Effector memory CD4-positive, alpha-beta T cell (primary cell): ENCODE results near the gene RPL14.

Experiments used
- DNase-seq, 3 donors: peaks; one replicate each; pipeline ENCODE4 v3.0.0-alpha.2; 2020
- H3K27ac ChIP-seq: 2 replicates; pipeline ENCODE4 v1.7.0; 2013; ENCODE audit warnings: mild to moderate bottlenecking, low read length, moderate library complexity; ENCODE audit not compliant: insufficient read depth, poor library complexity, severe bottlenecking
- H3K27me3 ChIP-seq: replicated peaks from 2 replicates; pipeline ENCODE4 v1.7.0; 2013; ENCODE audit warnings: mild to moderate bottlenecking, low read length; ENCODE audit not compliant: insufficient read depth, control insufficient read depth, poor library complexity, severe bottlenecking
- H3K36me3 ChIP-seq: 2 replicates; pipeline ENCODE4 v1.7.0; 2013; ENCODE audit warnings: mild to moderate bottlenecking, low read length, moderate library complexity; ENCODE audit not compliant: control insufficient read depth, insufficient read depth
- H3K4me1 ChIP-seq: 2 replicates; pipeline ENCODE4 v1.7.0; 2013; ENCODE audit warnings: low read length, mild to moderate bottlenecking; ENCODE audit not compliant: control insufficient read depth, insufficient read depth, poor library complexity, severe bottlenecking
- H3K4me3 ChIP-seq: 2 replicates; pipeline ENCODE4 v1.7.0; 2013; ENCODE audit warnings: low read length, low read depth, mild to moderate bottlenecking; ENCODE audit not compliant: insufficient read depth, poor library complexity, severe bottlenecking
- H3K9me3 ChIP-seq: 2 replicates; pipeline ENCODE4 v1.7.0; 2013; ENCODE audit warnings: mild to moderate bottlenecking, low read length, moderate library complexity; ENCODE audit not compliant: control insufficient read depth

The RPL14 gene

DNA sequence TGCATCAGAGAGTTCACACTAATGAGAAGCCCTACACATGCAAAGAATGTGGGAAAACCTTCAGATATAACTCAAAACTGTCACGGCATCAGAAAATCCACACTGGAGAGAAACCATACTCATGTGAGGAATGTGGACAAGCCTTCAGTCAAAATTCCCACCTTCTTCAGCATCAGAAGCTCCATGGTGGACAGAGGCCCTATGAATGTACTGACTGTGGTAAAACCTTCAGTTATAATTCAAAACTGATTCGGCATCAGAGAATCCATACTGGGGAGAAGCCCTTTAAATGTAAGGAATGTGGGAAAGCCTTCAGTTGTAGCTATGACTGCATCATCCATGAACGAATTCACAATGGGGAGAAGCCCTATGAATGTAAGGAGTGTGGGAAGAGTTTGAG, 30.0 kb downstream of the RPL14 start:
- H3K9me3 ChIP-seq = peaks cover 8% of the 10 kb centered on the region

DNA sequence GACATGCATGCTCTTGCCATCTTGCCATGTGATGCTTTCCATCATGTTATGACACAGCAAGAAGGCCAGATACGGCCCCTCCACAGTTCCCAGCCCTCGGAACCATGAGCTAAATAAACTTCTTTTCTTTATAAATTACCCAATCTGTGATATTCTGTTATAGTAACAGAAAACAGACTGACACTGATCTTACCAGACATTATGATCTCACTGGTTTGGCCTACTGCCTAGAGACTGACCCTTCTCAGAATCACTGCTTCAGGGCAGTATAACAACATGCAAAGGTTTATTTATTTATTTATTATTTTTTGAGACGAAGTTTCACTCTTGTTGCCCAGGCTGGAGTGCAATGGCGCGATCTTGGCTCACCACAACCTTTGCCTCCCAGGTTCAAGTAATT, 33.8 kb downstream of the RPL14 start:
- Histone ChIP-seq H3K9me3 (peaks cover 8% of the 10 kb centered on the region), H3K27ac (no peak overlapping the region), H3K4me1 (no peaks in the 10 kb centered on the region), H3K4me3 (no peak overlapping the region), H3K36me3 (peaks cover 17% of the 10 kb centered on the region), H3K27me3 (no peaks in the 10 kb centered on the region)
- no peak for DNase-seq

More for the DNA sequence above, 30.0 kb downstream of the RPL14 start:
- no peak for DNase-seq
- Histone ChIP-seq H3K4me1 (peaks cover 6% of the 10 kb centered on the region), H3K4me3 (no peak overlapping the region), H3K27me3 (no peaks in the 10 kb centered on the region), H3K27ac (no peak overlapping the region), H3K36me3 (peaks cover 23% of the 10 kb centered on the region)

- Histone ChIP-seq H3K9me3 (no peaks in the 10 kb centered on the region), H3K27me3 (no peaks in the 10 kb centered on the region), H3K4me1 (no peaks in the 10 kb centered on the region), H3K36me3 (no peaks in the 10 kb centered on the region), H3K27ac (no peak overlapping the region), H3K4me3 (no peak overlapping the region)
- no peak for DNase-seq
These were observed 37.6 kb downstream of the RPL14 start for GRCh38 chr3:40494698-40495097.

DNA sequence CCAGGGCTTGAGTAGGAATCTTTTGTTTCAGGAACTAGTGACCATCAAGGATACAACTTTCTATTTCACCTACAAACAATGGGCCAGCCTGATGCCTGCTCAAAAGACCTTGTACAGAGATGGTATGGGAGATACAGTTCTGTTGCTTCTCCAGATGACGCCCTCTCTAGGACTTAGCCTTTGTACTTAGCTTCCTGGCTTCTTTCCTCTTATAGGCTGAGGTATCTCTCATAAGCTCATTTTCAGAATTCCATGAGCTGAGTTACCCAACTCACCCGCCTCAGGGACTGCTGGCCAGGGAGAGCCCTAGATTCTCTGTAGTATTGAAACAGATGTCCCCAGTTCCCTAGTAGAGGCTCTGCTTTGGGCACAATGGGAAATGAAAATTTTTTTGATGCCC, 40.1 kb downstream of the RPL14 start:
- no peak for DNase-seq

GRCh38 chr3:40499952-40500351, 42.8 kb downstream of the RPL14 start:
- H3K4me1 ChIP-seq = no peaks in the 10 kb centered on the region
- H3K4me3 ChIP-seq = no peak overlapping the region
- no peak for DNase-seq
- no peaks in the 10 kb centered on the region for H3K27me3 ChIP-seq
- no peaks in the 10 kb centered on the region for H3K9me3 ChIP-seq
- H3K27ac ChIP-seq = no peak overlapping the region
- no peaks in the 10 kb centered on the region for H3K36me3 ChIP-seq

More for the DNA sequence above, 40.1 kb downstream of the RPL14 start:
- Histone ChIP-seq H3K27ac (no peak overlapping the region), H3K4me1 (no peaks in the 10 kb centered on the region), H3K4me3 (no peak overlapping the region), H3K9me3 (no peaks in the 10 kb centered on the region), H3K36me3 (no peaks in the 10 kb centered on the region), H3K27me3 (no peaks in the 10 kb centered on the region)

GRCh38 chr3:40502034-40502433, 44.9 kb downstream of the RPL14 start:
- Histone ChIP-seq H3K4me1 (no peaks in the 10 kb centered on the region), H3K27me3 (no peaks in the 10 kb centered on the region), H3K36me3 (no peaks in the 10 kb centered on the region), H3K9me3 (no peaks in the 10 kb centered on the region), H3K4me3 (no peak overlapping the region), H3K27ac (no peak overlapping the region)
- DNase-seq = no peak

GRCh38 chr3:40504636-40505430, 47.7 kb downstream of the RPL14 start:
- H3K36me3 ChIP-seq = no peaks in the 10 kb centered on the region
- no peak for DNase-seq
- H3K9me3 ChIP-seq = no peaks in the 10 kb centered on the region
- no peaks in the 10 kb centered on the region for H3K4me1 ChIP-seq
- H3K27me3 ChIP-seq = no peaks in the 10 kb centered on the region
- H3K27ac ChIP-seq = no peak overlapping the region
- no peak overlapping the region for H3K4me3 ChIP-seq

- H3K27me3 ChIP-seq = no peaks in the 10 kb centered on the region
- peak within 1 kb of the TSS; percentile 93 for H3K4me3 ChIP-seq
- DNase-seq = peak; percentile 11 to 34 (median 13)
- H3K4me1 ChIP-seq = no peaks in the 10 kb centered on the region
- H3K9me3 ChIP-seq = no peaks in the 10 kb centered on the region
- H3K36me3 ChIP-seq = no peaks in the 10 kb centered on the region
- H3K27ac ChIP-seq = no peak within 1 kb of the TSS
These were observed 48.7 kb downstream of the RPL14 start, which contains the start of gene ZNF620 for GRCh38 chr3:40505599-40506462. Gene ZNF620 (plus strand): TSS chr3:40506039. CDS start chr3:40506353, 314 bp downstream.

DNA sequence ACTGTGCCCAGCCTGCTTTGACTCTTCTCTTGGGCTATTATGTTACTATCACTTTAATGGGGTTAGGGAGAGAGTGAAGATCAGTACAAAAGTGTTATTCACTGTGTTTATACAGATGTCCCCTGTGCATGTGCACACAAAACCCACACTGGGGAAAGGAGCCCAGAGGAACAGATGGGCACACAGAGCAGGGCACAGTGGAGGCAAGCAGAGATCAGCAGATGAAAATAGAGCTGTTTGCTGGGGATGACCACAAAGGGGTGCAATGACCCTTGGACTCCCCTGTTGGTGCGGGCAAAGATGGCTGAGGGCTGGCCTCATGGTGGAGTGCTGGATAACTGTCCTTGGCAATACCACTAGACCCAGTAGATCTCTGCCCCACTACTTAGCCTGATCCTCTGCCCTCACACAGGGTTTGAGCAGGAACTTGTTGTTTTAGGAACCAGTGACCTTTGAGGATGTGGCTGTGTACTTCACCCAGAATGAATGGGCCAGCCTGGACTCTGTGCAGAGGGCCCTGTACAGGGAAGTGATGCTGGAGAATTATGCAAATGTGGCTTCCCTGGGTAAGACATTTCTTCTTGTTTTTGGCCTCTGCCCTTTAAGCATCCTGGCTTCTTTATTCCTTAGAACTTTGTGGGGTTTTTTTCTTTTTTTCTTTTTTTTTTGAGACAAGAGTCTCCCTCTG, 54.0 kb downstream of the RPL14 start:
- Histone ChIP-seq H3K27me3 (no peaks in the 10 kb centered on the region), H3K36me3 (no peaks in the 10 kb centered on the region), H3K4me1 (no peaks in the 10 kb centered on the region), H3K9me3 (no peaks in the 10 kb centered on the region), H3K4me3 (no peak overlapping the region), H3K27ac (no peak overlapping the region)
- DNase-seq = no peak
